G401 (cell line): ENCODE data around the gene OR52B6. TPM values are rescaled to one million over a fixed set of nuclear protein-coding genes. Genes with fewer than 3 reads are reported as not detected.
"Not testable (repeated sequence)": the region's sequence is repeated elsewhere in the genome, so short reads cannot be mapped to it uniquely, and the experiment has no call there.

Source experiments
- DNase-seq: peaks from one replicate; pipeline ENCODE4 v3.0.0-alpha.2; 2015; ENCODE audit warnings: low spot score
- in situ Hi-C: cut with HindIII; loops from 2 replicates; pipeline ENCODE4 v1.10.0; 2016; ENCODE audit warnings: low sequenced_read_pairs, mixed read lengths
- total RNA-seq: library from RNA; depleted of rRNA; stranded (reverse); fragments of >200 nt; shearing (Covaris generic); gene quantifications from 2 replicates; pipeline ENCODE4 v1.2.3, GENCODE V29; 2014; rRNA removed

The OR52B6 gene, protein sequence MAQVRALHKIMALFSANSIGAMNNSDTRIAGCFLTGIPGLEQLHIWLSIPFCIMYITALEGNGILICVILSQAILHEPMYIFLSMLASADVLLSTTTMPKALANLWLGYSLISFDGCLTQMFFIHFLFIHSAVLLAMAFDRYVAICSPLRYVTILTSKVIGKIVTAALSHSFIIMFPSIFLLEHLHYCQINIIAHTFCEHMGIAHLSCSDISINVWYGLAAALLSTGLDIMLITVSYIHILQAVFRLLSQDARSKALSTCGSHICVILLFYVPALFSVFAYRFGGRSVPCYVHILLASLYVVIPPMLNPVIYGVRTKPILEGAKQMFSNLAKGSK
- total RNA-seq, result not detected in 2 replicates

GRCh38 chr11:5580577-5580976, at the start of gene OR52B6:
Gene OR52B6, plus strand, starts transcription at chr11:5580877. Its CDS starts 0 bp downstream, at chr11:5580877.
- in situ Hi-C loops, result no loop called here

GRCh38 chr11:5531053-5531831, 49.4 kb upstream of the OR52B6 start:
- DNase-seq, result no peak
- in situ Hi-C loops, result no loop called here

More at GRCh38 chr11:5580577-5580976, at the start of gene OR52B6:
- no peak for DNase-seq

- in situ Hi-C loops, result no loop called here
- DNase-seq, result no peak
Observed at GRCh38 chr11:5534046-5534445, 46.6 kb upstream of the OR52B6 start.

GRCh38 chr11:5536482-5536881, 44.2 kb upstream of the OR52B6 start:
- DNase-seq, result no peak
- in situ Hi-C loops, result no loop called here

DNA sequence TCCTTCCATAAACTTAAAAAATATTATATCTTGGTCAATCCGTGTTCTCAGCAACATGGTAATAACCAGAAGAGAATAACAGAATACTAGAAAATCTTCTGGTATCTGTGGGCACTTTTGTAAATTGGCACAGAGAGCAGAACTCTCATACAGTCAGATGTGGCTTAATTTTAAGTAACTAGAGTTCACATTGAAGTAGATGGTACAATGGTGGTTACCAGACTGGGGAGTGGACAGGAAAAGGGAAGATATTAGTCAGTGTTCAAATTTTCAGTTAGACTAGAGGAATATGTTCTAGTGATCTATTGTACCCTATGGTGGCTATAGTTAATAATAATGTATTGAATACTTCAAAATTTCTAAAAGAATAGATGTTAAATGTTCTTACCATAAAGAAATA, 39.2 kb upstream of the OR52B6 start:
- DNase-seq, result no peak
- in situ Hi-C loops, result no loop called here

DNA sequence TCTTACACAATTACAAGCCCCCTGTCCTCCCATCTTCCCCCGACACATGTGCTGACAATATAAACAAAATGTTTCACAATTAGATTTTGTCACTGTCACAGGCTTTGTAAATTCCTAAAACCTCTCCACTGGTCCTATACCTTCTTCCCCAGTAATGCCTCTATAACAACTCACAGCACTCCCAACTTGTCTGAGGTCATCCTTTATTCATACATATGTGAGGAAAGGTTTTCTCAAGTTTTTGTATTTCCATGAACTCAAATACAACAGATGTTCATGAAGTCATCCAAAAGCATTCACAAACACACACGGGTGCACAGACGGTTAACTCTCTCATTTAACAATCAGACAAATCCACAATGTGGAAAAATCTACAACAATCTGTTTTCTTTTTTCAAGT, 34.2 kb upstream of the OR52B6 start:
- no peak for DNase-seq
- in situ Hi-C loops, result no loop called here

DNA sequence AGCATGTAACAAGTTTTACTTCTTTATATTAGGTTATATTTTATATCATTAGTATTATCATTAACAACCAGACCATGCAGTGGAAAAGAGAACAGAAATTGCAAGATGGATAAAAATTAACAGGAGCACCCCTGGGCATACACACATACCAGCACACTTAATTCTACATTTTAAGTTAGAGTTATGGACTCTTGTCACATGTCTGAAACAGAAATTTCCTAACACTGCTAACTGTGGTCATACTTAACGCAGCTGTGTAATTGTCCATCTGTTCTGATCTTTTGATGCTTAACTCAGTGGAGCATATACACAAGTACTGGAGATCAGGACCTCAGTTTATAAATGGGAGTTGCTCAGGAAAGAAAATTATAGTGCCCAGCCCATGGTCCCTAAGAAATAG, 32.7 kb upstream of the OR52B6 start:
- in situ Hi-C loops, result no loop called here
- DNase-seq, result no peak

GRCh38 chr11:5548440-5548839, 32.2 kb upstream of the OR52B6 start, which contains the start of gene OR52H1:
Gene OR52H1, minus strand, starts transcription at chr11:5548540. Its CDS starts 3,035 bp downstream, at chr11:5545505.
- DNase-seq, result no peak
- in situ Hi-C loops, result no loop called here

GRCh38 chr11:5550440-5551095, 30.1 kb upstream of the OR52B6 start:
- DNase-seq, result no peak
- in situ Hi-C loops, result no loop called here

DNA sequence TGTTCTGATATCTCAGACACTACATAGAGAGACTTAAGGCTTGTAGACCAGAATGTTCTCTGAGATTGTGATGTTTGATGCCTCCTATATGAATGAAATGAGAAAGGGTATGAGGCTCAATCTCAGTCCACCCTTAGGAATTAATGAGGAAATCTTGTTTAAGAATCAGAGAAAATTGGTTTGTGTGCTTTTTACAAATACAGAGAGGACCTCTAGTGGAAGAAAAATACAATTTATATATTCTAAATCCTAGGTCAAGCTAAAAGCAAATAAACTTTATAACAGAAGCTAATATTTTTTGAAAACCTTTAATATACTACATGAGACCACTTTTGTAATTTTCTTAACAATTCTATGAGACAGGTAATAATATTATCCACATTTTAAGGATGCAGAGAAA, 27.3 kb upstream of the OR52B6 start:
- DNase-seq, result peak; percentile 21
- in situ Hi-C loops, result no loop called here

- in situ Hi-C loops, result no loop called here
- DNase-seq, result no peak
Observed at GRCh38 chr11:5556596-5557188, 24.0 kb upstream of the OR52B6 start.

- in situ Hi-C loops, result no loop called here
Observed at GRCh38 chr11:5557751-5558150, 22.9 kb upstream of the OR52B6 start.

GRCh38 chr11:5564259-5565019, 16.2 kb upstream of the OR52B6 start:
- DNase-seq, result no peak
- in situ Hi-C loops, result no loop called here

More at GRCh38 chr11:5557751-5558150, 22.9 kb upstream of the OR52B6 start:
- DNase-seq, result no peak

- no peak for DNase-seq
- in situ Hi-C loops, result no loop called here
Observed at GRCh38 chr11:5574654-5575053, 6.0 kb upstream of the OR52B6 start.

GRCh38 chr11:5575152-5575551, 5.5 kb upstream of the OR52B6 start:
- in situ Hi-C loops, result no loop called here
- DNase-seq, result no peak

DNA sequence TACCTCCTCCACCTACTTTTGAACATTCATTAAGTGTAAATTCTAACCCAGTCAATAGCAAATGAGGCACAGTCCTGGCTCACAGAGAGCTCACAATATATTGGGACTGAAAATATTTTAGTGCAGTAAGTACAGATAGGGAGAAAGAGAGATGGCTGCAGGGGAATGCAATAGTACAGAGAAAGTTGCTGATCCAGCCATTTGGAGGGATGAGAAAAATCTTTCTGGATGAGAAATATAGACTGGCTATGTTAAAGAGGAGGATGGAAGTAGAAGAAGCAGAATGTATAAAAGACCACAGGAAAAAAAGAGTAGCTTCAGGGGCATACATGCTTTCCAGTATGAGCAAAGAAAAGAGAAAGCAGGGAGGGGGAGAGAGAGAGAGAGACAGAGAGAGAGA, 3.6 kb upstream of the OR52B6 start:
- no peak for DNase-seq
- in situ Hi-C loops, result no loop called here

- in situ Hi-C loops, result no loop called here
- no peak for DNase-seq
Observed at GRCh38 chr11:5581014-5581413, 337 bp downstream of the OR52B6 start.

GRCh38 chr11:5584458-5584857, 3.8 kb downstream of the OR52B6 start:
- DNase-seq, in situ Hi-C loops: not testable (repeated sequence)

GRCh38 chr11:5589906-5590305, 9.2 kb downstream of the OR52B6 start:
- in situ Hi-C loops, DNase-seq: not testable (repeated sequence)
